GM21423 (cell line): ENCODE data around the gene SLC22A31.
"Not testable (repeated sequence)": the region's sequence is repeated elsewhere in the genome, so short reads cannot be mapped to it uniquely, and the experiment has no call there.

Experiments
- ATAC-seq: cut with Tn5 transposase; IDR thresholded peaks from one replicate; pipeline ENCODE4 v1.9.1; 2021; ENCODE audit warnings: mild to moderate bottlenecking, moderate library complexity; ENCODE audit not compliant: unreplicated experiment

SLC22A31 gene

DNA sequence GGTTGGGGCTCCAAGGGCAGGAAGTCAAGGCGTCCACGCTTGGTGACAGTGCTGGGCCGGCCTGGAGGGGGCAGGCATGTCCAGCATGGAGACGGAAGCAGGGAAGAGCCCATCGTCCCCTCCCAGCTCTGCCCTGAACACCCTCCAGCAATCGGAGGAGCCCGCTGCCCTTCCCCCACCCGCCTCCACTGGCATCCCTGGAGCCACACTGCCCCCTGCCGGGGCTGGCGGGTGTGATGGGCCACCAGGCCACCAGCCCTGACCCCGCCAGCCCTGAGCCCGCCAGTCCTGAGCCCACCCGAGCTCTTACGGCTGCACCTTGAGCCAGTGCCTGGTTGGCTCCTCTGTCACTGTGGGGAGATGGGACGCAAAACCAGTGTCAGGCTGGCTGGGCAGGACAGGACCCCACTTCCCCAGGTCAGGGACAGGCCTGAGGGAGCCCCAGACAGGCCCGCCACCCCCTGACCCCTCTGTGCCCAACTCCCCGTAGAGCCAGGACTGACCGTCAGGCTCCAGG is 32.9 kb downstream of the SLC22A31 start:
- no peak for ATAC-seq

DNA sequence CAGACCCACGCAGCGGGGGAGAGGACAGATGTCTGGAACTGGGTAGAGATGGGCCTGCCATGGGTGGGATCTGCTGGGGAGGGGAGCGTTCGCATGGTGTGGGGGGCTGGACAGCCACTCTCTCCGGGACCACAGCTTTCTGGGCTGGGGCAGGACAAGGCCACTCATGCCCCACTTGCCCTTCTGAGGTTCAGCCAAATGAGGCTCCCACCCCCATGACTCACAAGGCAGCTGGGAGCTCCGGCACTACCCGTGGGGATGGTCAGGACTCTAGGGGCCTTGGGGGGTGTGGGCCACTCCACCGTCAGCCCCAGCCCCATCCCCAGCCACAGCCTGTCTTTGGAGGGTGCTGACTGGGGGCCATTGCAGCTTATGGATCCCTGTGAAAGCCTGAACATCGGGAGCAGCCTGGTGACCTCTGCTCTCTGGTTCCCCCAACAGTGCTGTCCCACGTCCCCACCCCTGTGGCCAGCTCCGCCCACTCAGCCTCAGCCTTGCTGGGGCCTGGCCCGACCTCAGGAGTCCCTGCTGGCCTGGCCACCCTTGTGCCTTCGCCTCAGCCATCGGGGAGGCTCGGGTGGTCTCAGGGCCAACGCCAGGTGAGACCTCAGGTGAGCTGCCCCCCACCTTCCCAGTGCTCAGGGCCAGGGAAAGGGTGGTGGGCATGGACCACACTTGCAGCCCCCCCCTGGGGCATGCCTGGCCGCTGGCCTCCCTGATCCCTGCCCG is 33.5 kb downstream of the SLC22A31 start:
- no peak for ATAC-seq

DNA sequence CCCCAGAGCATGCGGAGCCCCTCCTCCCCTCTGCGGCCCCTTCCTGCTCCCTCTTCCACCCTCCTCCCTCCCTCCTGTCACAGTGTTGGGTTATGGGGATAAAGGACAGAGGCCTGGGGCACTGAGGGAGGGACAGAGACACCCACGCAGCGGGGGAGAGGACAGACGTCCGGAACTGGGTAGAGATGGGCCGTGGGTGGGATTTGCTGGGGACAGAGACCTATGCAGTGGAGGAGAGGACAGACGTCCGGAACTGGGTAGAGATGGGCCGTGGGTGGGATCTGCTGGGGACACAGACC is 34.7 kb downstream of the SLC22A31 start:
- ATAC-seq: not testable (repeated sequence)

DNA sequence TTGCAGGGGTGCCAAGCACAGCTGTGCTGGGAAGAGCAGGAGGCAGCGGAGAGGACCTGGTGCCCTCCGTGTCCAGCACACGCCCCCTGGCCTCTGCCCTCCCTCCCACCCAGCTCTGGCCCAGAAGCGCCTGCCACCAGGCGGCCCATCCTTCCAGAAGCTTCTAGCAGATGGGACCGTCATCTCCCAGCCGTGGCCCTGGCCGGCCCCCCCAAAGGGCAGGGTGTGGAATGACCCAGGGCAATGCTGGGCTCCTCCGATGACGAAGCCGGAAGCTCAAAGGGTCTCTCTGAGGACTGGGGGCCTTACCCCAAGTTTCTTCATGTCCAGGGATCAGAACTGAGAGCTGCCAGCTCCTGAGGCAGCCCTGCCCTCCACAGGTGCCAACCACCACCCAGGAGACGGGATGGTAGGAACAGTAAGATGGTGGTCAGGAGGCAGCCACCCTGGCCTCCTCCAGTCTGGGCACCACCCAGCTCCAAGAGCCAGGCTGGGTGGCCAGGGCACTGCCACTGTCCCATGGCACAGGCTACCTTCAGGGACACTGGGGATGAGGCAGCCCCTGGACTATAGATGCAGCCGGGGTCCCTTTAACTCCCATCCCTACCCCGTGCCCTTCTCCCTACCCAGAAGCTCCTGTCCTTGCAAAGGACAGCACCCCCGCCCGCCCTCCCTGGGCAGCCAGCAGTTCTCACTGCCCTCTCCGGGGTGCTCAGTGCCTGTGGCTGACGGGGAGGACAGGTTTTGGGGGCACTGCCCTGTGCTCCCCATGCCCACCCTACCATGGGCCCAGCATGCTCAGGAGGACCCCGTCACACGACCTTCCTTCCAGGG is 35.3 kb downstream of the SLC22A31 start:
- ATAC-seq: no peak

DNA sequence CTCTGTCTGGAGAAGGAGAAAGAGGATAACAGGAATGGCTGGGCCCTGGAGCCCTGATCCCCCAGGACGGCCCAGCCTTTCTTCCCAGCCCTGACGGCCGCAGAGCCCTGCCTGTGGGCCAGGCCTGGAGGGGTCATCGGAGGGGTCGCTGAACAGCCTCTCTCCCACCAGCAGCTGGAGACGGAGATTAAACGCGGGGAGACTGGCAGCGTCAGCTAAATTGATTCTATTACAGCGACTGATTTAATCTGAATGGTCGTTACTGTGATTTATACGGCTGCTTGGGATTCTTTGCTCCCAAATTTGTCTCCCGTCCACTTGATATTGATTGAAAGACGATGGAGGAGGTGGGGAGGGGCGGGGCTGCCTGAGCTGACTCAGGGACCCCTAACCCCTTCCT is 35.9 kb downstream of the SLC22A31 start:
- ATAC-seq: no peak

DNA sequence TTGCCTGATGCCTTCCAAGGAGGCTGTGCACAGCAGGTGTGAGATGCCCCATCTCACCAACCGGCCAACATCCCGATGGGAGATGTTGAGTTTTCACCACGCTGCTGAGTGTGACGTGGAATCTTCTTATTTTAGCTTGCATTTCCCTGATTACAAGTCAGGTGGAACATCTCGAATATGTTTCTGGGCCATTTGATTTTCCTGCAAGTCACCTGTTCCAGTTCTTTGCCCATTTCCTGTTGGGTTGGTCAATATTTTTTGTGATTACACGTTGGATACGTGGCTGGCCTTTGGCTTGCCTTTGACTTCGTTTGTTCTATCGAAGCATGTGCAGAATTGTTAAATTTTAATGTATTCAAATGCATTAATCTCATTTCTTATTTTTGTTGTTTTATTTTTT is 37.0 kb downstream of the SLC22A31 start:
- no peak for ATAC-seq

DNA sequence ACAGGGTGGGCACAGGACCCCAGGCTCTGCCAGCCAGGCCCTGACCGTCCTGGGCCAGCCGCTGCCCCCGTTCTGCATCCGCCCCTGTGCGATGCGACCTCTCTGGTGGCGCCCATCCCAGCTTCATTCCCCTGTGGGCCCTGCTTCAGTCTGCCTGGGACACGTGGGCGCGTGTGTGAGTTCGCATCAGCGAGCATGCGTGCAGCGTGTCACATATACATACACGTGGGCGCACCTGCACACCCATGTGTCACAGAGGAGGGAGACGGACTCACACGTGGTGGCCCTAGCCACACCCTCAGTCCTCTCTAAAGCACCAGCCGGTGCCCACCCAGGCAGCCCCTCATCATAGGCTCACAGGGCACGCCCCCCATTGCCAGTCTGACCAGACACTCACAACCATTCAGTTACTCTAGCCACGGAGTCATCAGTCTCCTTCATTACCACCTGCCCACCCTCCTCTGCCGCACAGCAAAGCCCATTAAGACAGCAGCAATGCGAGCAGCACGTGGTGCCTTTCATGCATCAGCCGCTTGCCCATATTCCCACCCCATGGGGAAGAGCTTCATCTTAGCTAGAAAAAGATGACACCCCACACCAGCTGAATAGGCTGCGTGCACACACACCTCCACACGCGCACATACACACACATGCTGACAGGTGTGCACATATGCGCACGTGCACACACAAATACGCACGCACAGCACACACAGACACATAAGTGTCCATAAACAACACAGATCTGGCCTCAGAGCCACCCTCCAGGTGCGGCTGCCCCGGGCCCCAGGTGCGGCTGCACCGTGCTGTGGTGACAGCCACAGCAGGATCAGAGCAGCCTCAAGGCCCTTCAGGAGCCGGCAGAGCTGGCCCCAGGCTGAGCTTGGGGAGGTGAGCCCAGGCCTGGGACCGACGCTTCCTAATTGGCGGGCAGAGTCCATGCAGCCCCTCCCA is 38.3 kb downstream of the SLC22A31 start:
- no peak for ATAC-seq

DNA sequence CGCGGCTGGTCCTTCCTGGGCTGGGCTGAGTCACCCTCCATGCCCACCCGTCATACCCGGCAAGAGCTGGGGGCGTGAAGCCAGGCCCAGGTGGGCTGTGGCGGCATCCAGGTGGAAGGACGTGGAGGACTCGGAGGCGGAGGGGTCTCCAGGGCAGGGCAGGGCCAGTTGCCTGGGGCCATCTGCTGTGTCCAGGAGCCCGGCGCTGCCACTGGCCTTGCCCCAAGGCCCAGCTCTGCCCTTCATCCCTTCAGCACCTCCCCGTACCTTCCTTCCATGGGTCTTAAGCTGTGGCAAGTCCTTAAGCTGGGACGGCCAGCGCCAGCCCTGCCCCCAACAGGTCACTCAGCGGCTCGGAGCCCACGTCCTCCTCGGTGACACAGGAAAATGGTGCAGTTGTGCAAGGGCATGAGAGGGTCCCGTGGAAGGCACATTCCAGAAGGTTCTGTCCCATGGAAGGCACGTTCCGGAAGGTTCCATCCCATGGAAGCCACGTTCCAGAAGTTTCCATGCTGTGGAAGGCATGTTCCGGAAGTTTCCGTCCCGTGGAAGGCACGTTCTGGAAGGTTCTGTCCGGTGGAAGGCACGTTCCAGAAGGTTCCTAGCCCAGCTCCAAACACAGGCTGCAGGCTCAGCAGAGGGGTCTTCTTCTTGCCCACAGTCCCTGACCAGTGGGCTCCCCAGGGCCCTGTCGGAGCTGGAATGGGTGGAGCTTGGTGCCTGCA is 39.2 kb downstream of the SLC22A31 start:
- ATAC-seq: no peak

DNA sequence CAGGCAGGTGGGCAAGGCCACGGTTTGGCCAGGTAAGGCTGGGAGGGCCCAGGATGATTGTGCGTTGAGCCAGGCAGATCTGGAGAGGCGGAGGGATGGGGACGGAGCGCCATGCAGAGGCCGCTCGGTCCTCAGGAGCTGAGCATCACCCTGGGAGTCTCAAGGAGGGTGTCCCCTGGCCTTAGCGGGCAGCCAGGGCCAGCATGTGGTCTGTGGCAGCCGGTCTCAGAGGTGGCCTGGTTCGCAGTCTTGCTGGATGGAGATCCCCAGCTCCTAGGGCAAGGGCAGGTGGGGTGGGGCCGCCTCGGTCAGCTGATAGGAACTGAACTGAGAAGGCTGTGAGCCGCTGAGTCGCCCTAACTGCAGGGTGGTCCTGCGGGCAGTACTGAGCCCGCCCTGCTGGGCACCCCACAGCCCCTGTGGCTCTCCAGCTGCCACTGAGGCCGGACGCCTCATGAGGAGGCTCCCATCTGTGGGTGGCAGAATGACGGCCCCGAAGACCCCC is 40.4 kb downstream of the SLC22A31 start:
- ATAC-seq: no peak

DNA sequence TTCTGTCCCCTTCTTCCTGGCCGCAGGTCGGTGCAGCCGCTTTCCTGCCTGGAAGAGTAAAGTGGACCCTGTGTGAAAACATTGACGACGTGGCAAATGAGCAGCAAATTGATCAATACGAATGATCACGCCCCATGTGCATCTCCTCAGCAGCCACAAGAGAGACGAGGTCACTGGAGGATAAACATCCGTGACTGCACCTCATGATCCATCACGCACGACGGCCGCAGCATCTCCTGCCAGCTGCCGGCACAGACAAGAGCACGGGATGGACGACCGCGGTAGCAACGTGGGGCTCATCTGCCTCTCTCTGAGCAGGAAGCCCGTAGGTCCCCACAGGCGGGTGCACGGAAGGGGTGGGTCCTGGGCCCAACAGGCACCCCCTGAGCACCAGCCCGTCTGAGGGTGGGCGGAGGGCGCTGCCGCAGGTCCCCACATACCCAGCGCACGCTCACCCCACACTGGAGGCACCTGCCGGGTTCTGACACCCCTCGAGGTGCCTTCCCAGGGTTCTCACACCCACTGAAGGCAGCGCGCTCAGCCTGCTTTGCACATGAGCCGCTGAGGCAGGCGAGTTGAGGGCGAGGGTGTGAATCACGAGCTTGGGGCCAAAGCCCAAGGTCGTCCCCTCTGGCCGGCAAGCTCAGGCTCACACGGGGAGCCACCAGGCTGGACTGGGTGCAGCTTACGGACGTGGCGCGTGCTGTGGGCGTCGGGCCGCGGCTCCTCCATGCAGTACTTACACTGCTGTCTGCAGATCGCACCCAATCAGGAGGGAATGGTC is 41.1 kb downstream of the SLC22A31 start:
- ATAC-seq: no peak

DNA sequence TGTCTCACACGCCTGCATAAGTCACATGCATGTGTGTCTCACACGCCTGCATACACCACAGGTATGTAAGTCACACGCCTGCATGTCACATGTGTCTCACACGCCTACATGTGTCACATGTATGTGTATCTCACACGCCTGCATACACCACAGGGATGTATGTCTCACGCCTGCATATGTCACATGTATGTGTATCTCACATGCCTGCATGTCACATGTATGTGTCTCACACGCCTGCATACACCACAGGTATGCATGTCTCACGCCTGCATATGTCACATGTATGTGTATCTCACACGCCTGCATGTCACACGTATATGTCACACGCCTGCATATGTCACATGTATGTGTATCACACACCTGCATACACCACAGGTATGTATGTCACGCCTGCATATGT is 42.6 kb downstream of the SLC22A31 start:
- ATAC-seq: no peak

DNA sequence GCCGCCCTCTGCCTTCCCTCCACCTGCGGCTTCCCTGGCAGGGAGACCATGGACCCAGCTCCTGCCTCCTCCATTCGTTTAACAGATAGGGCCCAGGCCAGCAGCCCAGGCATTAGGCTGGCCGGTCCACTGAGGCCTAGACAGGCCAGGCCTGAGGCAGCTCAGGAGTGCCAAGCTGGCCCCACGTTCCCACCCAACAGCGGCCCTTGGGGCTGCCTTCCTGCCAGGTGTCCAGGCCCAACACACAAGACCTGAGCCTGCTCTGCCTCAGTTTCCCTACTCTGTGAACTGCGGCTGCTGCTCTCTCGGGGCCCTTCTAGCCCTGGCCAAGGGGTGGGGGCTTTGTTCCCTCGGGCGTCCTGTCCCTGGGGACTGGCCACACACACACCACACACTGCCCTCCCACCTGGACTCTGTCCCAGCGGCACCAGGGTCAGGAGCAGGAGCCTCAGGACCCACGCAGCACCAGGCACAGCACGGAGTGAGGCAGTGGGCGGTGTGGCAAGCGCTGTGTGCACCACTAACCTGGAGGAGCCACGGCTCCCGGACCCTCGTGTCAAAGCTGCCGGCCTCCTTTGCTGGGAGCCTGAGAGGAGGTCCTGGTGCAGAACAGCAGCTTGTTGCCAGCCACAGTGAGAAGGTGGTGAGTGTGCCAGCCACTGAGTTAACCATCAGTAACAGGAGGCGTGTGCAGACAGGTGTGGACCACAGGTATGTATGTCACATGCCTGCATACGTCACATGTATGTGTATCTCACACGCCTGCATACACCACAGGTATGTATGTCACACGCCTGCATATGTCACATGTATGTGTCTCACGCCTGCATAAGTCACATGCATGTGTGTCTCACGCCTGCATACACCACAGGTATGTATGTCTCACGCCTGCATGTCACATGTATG is 43.3 kb downstream of the SLC22A31 start:
- no peak for ATAC-seq

DNA sequence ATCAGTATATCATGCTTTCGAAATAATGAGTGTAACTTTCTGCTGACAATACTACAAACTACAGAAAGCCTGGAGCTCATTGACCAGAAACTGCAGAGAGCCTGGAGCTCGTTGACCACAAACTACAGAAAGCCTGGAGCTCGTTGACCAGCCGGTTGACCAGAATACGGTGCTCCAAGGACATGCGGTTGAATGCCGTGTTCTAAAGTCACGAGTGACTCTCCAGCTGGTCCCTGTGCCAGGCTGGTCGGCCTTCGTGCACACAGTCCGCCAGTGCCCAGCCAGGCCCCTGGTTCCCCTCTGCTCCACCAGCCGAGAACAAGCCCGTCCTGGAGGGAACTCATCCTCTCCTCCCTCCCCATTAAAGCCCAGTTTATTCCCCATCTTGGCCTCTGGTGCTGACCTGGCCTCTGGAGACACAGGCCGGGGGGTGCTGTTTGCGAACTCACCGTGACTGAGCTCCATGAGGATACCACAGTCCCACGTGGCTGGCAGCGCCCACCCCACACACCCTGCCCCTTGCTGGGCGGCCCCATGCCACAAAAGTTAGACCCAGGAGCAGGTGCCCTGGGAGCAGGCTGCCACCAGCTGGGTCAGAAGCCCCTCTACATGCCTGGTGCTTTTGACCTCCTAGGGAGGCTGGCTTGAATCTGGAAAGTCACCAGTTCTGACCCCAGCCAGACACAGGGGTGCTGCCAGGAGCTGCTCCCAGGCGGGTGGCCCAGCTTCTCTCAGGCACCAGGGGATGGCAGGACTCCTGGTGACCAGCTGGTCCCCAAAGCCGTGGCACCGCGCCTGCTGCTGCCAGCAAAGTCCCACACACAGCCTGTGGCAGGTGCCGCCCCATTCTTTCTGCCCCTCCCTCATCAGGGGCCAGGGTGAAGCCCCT is 44.2 kb downstream of the SLC22A31 start:
- no peak for ATAC-seq

DNA sequence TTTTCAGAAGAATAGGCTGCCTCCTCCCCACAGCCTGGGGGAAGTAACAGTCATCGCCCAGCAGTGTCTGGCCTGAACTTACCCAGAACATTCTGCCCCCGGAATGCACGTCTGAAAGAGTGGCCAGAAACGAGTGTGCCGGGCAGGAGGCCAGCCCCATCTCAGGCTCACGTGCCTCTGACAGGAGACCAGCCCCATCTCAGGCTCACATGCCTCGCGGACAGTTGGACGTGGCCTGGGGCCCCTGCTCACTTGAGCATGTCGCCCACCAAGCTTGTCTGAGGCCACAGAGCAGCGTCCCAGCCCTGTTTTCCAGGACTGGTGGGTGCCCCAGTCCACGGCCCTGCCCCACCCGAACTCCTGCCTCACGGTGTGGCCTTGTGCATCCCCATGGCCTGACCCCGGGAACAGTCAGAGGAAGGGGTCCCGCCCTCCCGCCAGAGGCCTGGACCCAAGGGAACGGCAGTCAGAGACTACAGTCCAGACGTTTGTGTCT is 45.1 kb downstream of the SLC22A31 start:
- no peak for ATAC-seq

DNA sequence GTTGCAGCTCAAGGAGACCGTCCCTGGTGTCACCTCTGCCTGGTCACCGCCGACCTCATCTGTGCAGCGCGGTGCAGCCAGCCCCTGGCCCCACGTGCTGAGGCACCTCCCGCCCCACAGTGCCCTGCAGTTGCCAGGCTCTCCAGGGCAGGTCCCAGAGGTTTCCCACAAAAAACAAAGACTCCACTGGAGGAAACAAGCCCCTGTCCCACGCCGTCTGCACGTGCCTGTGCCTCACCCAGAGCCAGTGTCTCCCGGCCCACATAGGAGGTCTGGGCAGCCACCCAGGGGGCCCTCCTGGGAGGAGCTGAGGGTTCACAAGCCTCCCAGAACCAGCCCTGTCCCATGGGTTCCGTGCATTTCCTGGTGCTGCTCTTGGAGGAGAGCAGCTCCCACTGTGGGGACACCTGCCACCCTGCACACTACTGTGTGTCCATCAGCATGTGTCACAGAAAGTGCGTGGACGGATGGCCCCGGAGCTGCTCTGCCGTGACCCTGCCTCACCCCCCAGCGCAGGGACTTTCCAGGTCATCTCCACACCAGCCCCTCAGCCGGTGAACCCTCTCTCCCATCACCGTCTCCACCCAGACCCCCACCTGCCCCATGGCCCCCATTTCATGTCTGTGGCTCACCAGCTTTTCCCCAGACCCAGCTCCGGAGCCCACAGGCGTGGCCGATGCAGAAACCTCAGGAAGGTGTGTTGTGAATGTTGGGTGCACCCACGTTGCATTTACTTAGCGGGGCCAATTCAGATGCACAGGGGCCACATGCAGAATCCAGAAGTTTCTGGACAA is 45.8 kb downstream of the SLC22A31 start:
- ATAC-seq: no peak

DNA sequence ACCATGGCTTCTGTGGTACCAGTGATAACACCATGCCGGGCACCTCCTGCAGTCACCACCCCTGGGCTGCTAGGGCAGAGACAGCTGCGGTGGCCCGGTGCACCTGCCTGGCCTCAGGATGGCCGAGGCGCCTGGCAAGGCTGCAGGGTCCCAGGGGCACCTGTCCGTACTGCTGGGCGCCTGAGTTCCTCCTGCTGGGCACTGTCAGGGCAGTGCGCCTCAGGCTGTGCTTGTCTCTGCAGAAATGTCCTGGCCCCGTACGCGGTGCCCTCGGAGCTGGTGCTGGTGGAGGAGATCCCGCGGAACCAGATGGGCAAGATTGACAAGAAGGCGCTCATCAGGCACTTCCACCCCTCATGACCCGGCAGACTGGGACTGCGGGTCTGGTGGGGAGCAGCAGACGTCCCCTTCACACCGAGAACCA is 46.5 kb downstream of the SLC22A31 start:
- no peak for ATAC-seq
